Testis (tissue), 2 donors: ENCODE measurements around the gene MCTP1.

ENCODE experiments used
- POLR2A ChIP-seq: fragments of 450-650 bp; IDR thresholded peaks from one replicate; pipeline ENCODE4 v1.6.1; 2017; ENCODE audit warnings: antibody characterized with exemption, mild to moderate bottlenecking, moderate library complexity
- TF ChIP-seq, protein P1 (sequence below), 3 experiments: fragments of 450-650 bp in 2 of 3; fragments of 200-600 bp in 1 of 3; sonication (generic) in 1 of 3; IDR thresholded peaks; one replicate each; pipeline ENCODE4 v1.5.1; 2016 to 2019; ENCODE audit warnings: antibody characterized with exemption in 3 of 3, mild to moderate bottlenecking in 2 of 3, moderate library complexity in 1 of 3

GRCh38 chr5:94698197-94698596, 586.7 kb downstream of the MCTP1 start:
- TF ChIP-seq, protein P1, sequence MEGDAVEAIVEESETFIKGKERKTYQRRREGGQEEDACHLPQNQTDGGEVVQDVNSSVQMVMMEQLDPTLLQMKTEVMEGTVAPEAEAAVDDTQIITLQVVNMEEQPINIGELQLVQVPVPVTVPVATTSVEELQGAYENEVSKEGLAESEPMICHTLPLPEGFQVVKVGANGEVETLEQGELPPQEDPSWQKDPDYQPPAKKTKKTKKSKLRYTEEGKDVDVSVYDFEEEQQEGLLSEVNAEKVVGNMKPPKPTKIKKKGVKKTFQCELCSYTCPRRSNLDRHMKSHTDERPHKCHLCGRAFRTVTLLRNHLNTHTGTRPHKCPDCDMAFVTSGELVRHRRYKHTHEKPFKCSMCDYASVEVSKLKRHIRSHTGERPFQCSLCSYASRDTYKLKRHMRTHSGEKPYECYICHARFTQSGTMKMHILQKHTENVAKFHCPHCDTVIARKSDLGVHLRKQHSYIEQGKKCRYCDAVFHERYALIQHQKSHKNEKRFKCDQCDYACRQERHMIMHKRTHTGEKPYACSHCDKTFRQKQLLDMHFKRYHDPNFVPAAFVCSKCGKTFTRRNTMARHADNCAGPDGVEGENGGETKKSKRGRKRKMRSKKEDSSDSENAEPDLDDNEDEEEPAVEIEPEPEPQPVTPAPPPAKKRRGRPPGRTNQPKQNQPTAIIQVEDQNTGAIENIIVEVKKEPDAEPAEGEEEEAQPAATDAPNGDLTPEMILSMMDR (IDR thresholded peaks at IDR 0.05), result no peak
- TF ChIP-seq POLR2A, result no peak
